GM18868 (cell line): ENCODE data around the gene CHGA.

Source experiments
- ATAC-seq: cut with Tn5 transposase; IDR thresholded peaks from one replicate; pipeline ENCODE4 v1.9.1; 2021; ENCODE audit warnings: mild to moderate bottlenecking, moderate library complexity; ENCODE audit not compliant: unreplicated experiment

CHGA gene

GRCh38 chr14:92902726-92903125 is 20.2 kb upstream of the CHGA start:
- no peak for ATAC-seq

- ATAC-seq = no peak
These were observed 19.6 kb upstream of the CHGA start for GRCh38 chr14:92903359-92903758.

- ATAC-seq = no peak
These were observed 17.3 kb upstream of the CHGA start for GRCh38 chr14:92905667-92906066.

GRCh38 chr14:92906420-92906819 is 16.5 kb upstream of the CHGA start:
- no peak for ATAC-seq

GRCh38 chr14:92906823-92907222 is 16.1 kb upstream of the CHGA start:
- no peak for ATAC-seq

GRCh38 chr14:92907316-92907911 is 15.5 kb upstream of the CHGA start:
- no peak for ATAC-seq

- ATAC-seq = no peak
These were observed 8.8 kb upstream of the CHGA start for GRCh38 chr14:92914087-92914656.

GRCh38 chr14:92916201-92916600 is 6.7 kb upstream of the CHGA start:
- no peak for ATAC-seq

GRCh38 chr14:92917041-92917940 is 5.7 kb upstream of the CHGA start:
- ATAC-seq = no peak

GRCh38 chr14:92917956-92918355 is 5.0 kb upstream of the CHGA start:
- no peak for ATAC-seq

GRCh38 chr14:92920001-92920400 is 2.9 kb upstream of the CHGA start:
- ATAC-seq = no peak

- no peak for ATAC-seq
These were observed 705 bp upstream of the CHGA start for GRCh38 chr14:92922155-92922735.

GRCh38 chr14:92923744-92924103 is 774 bp downstream of the CHGA start:
- ATAC-seq = no peak

GRCh38 chr14:92924247-92924646 is 1.3 kb downstream of the CHGA start:
- ATAC-seq = no peak

- no peak for ATAC-seq
These were observed 2.5 kb downstream of the CHGA start for GRCh38 chr14:92925446-92925845.

GRCh38 chr14:92926180-92926845 is 3.4 kb downstream of the CHGA start:
- no peak for ATAC-seq

- ATAC-seq = no peak
These were observed 4.0 kb downstream of the CHGA start for GRCh38 chr14:92926931-92927330.

- no peak for ATAC-seq
These were observed 4.7 kb downstream of the CHGA start for GRCh38 chr14:92927349-92928257.

- no peak for ATAC-seq
These were observed 5.3 kb downstream of the CHGA start for GRCh38 chr14:92928258-92928629.

GRCh38 chr14:92928961-92929688 is 6.2 kb downstream of the CHGA start:
- ATAC-seq = no peak
